ENCODE measurements around the gene CERS3. TPM values are rescaled to one million over a fixed set of nuclear protein-coding genes. Genes with fewer than 3 reads are reported as not detected.

The CERS3 gene
- total and polyA plus RNA-seq, 2 experiments from 2014 or later: not detected

GRCh38 chr15:100570735-100571313 is 42.1 kb upstream of the CERS3 start:
- H3K9me2 ChIP-seq (ENCODE audit: insufficient read depth): no peaks in the 10 kb centered on the region
- no peaks in the 10 kb centered on the region for H3K4me1 ChIP-seq (ENCODE audit: insufficient read depth)
- H3K9ac ChIP-seq: no peak overlapping the region
- H3K36me3 ChIP-seq (ENCODE audit: low read depth): peaks cover 5% of the 10 kb centered on the region; the same call in 1 of the 2 replicates
- no peaks in the 10 kb centered on the region for H3K9me3 ChIP-seq (ENCODE audit: low read depth)
- no peak for DNase-seq
- 43 to 52% methylated on average over 4 of the region's 4 CpGs for WGBS, 2 experiments (ENCODE audit: low coverage in 1 of 2, low lambda C conversion rate in 2 of 2, missing lambda C conversion rate in 2 of 2)
- no peak overlapping the region for H3K27ac ChIP-seq
- no peaks in the 10 kb centered on the region for H3K79me2 ChIP-seq (ENCODE audit: insufficient read depth)
- no peak for TF ChIP-seq EZH2 (IDR thresholded peaks at IDR 0.05; ENCODE audit: insufficient read depth, poor library complexity, severe bottlenecking)
- TF ChIP-seq EZH2phosphoT487 (IDR thresholded peaks at IDR 0.05; ENCODE audit: insufficient read depth, low read depth): no peak
- no peak overlapping the region for H2AFZ ChIP-seq
- H3K4me3 ChIP-seq: no peak overlapping the region
- no peak overlapping the region for H3K4me2 ChIP-seq (ENCODE audit: unreplicated experiment)
- H4K20me1 ChIP-seq (ENCODE audit: insufficient read depth): no peaks in the 10 kb centered on the region
- no peaks in the 10 kb centered on the region for H3K27me3 ChIP-seq (replicated peaks; ENCODE audit: insufficient read depth)
- in situ Hi-C loops (cut with MboI): no loop called here
- no peaks in the 10 kb centered on the region for H3F3A ChIP-seq (ENCODE audit: insufficient read depth)

GRCh38 chr15:100570275-100570674 is 41.5 kb upstream of the CERS3 start:
- H3K79me2 ChIP-seq (ENCODE audit: insufficient read depth): no peaks in the 10 kb centered on the region
- H3K9ac ChIP-seq: no peak overlapping the region
- no peaks in the 10 kb centered on the region for H3K27me3 ChIP-seq (replicated peaks; ENCODE audit: insufficient read depth)
- no peak overlapping the region for H3K4me2 ChIP-seq (ENCODE audit: unreplicated experiment)
- H4K20me1 ChIP-seq (ENCODE audit: insufficient read depth): no peaks in the 10 kb centered on the region
- H3K27ac ChIP-seq: no peak overlapping the region
- H3F3A ChIP-seq (ENCODE audit: insufficient read depth): no peaks in the 10 kb centered on the region
- no peak overlapping the region for H3K4me3 ChIP-seq
- WGBS, 2 experiments (ENCODE audit: low coverage in 1 of 2, low lambda C conversion rate in 2 of 2, missing lambda C conversion rate in 2 of 2): 76 to 82% methylated on average over 3 of the region's 3 CpGs
- H3K36me3 ChIP-seq (ENCODE audit: low read depth): peaks cover 5% of the 10 kb centered on the region; the same call in 1 of the 2 replicates
- TF ChIP-seq EZH2phosphoT487 (IDR thresholded peaks at IDR 0.05; ENCODE audit: insufficient read depth, low read depth): no peak
- TF ChIP-seq EZH2 (IDR thresholded peaks at IDR 0.05; ENCODE audit: insufficient read depth, poor library complexity, severe bottlenecking): no peak
- H2AFZ ChIP-seq: no peak overlapping the region
- H3K4me1 ChIP-seq (ENCODE audit: insufficient read depth): no peaks in the 10 kb centered on the region
- no peaks in the 10 kb centered on the region for H3K9me2 ChIP-seq (ENCODE audit: insufficient read depth)
- DNase-seq: peak; percentile 28
- no peaks in the 10 kb centered on the region for H3K9me3 ChIP-seq (ENCODE audit: low read depth)
- in situ Hi-C loops (cut with MboI): no loop called here

GRCh38 chr15:100569391-100569790 is 40.6 kb upstream of the CERS3 start:
- H3K4me3 ChIP-seq: no peak overlapping the region
- in situ Hi-C loops (cut with MboI): no loop called here
- TF ChIP-seq EZH2phosphoT487 (IDR thresholded peaks at IDR 0.05; ENCODE audit: insufficient read depth, low read depth) (no peak), EZH2 (IDR thresholded peaks at IDR 0.05; ENCODE audit: insufficient read depth, poor library complexity, severe bottlenecking) (no peak)

GRCh38 chr15:100566850-100567628 is 38.3 kb upstream of the CERS3 start:
- in situ Hi-C loops (cut with MboI): no loop called here
- WGBS, 2 experiments (ENCODE audit: low coverage in 1 of 2, low lambda C conversion rate in 2 of 2, missing lambda C conversion rate in 2 of 2): 97 to 98% methylated on average over 6 of the region's 6 CpGs
- no peak for DNase-seq

More at GRCh38 chr15:100569391-100569790, 40.6 kb upstream of the CERS3 start:
- Histone ChIP-seq H3K79me2 (ENCODE audit: insufficient read depth) (no peaks in the 10 kb centered on the region), H3F3A (ENCODE audit: insufficient read depth) (no peaks in the 10 kb centered on the region), H3K4me1 (ENCODE audit: insufficient read depth) (no peaks in the 10 kb centered on the region), H2AFZ (no peak overlapping the region), H3K9me2 (ENCODE audit: insufficient read depth) (no peaks in the 10 kb centered on the region), H3K36me3 (ENCODE audit: low read depth) (peaks cover 5% of the 10 kb centered on the region; the same call in 1 of the 2 replicates), H3K4me2 (ENCODE audit: unreplicated experiment) (no peak overlapping the region), H4K20me1 (ENCODE audit: insufficient read depth) (no peaks in the 10 kb centered on the region), H3K9me3 (ENCODE audit: low read depth) (no peaks in the 10 kb centered on the region), H3K27me3 (replicated peaks; ENCODE audit: insufficient read depth) (no peaks in the 10 kb centered on the region), H3K9ac (no peak overlapping the region), H3K27ac (no peak overlapping the region)
- WGBS, 2 experiments (ENCODE audit: low coverage in 1 of 2, low lambda C conversion rate in 2 of 2, missing lambda C conversion rate in 2 of 2): 91 to 94% methylated on average over 8 of the region's 8 CpGs
- no peak for DNase-seq

More at GRCh38 chr15:100566850-100567628, 38.3 kb upstream of the CERS3 start:
- Histone ChIP-seq H3K27ac (no peak overlapping the region), H3K9me2 (ENCODE audit: insufficient read depth) (no peaks in the 10 kb centered on the region), H3K4me1 (ENCODE audit: insufficient read depth) (no peaks in the 10 kb centered on the region), H3K79me2 (ENCODE audit: insufficient read depth) (no peaks in the 10 kb centered on the region), H4K20me1 (ENCODE audit: insufficient read depth) (no peaks in the 10 kb centered on the region), H3F3A (ENCODE audit: insufficient read depth) (no peaks in the 10 kb centered on the region), H3K36me3 (ENCODE audit: low read depth) (no peaks in the 10 kb centered on the region; the same call in 1 of the 2 replicates), H3K4me2 (ENCODE audit: unreplicated experiment) (no peak overlapping the region), H2AFZ (no peak overlapping the region), H3K9me3 (ENCODE audit: low read depth) (no peaks in the 10 kb centered on the region), H3K9ac (no peak overlapping the region), H3K4me3 (no peak overlapping the region), H3K27me3 (replicated peaks; ENCODE audit: insufficient read depth) (no peaks in the 10 kb centered on the region)
- no peak for TF ChIP-seq EZH2phosphoT487 (IDR thresholded peaks at IDR 0.05; ENCODE audit: insufficient read depth, low read depth)
